CD4-positive, alpha-beta memory T cell (primary cell): ENCODE data around the gene LRRC1. TPM values are rescaled to one million over a fixed set of nuclear protein-coding genes. Genes with fewer than 3 reads are reported as not detected.

ENCODE experiments used
- polyA plus RNA-seq, 2 donors: library from polyadenylated mRNA; unstranded; fragments of 300-500 nt; fragmentation: Illumina TruSeq; gene quantifications; one replicate each; pipeline ENCODE4 v1.2.3, GENCODE V29; 2021
- total RNA-seq, 2 experiments: library from RNA; stranded (reverse); gene quantifications; one replicate each; pipeline ENCODE4 v1.2.3, GENCODE V29; 2021

The LRRC1 gene
- total and polyA plus RNA-seq, 4 experiments from 2014 or later, result 2.2 to 5.2 (median 3.7) TPM

Other genes with a start within 250 kb of the LRRC1 start
- gene GCLC, start 249.9 kb upstream of the LRRC1 start, total RNA-seq, result 10 to 100 TPM; 39.6 to 40.9 TPM
- 10 to 100 TPM in 1 of 2 donors, 1 to 10 TPM in 1; 8.8 to 10.5 TPM for gene GCLC, start 249.9 kb upstream of the LRRC1 start, polyA plus RNA-seq
- gene KLHL31, start 129.2 kb upstream of the LRRC1 start, total RNA-seq, result under 1 TPM; 0.49 to 0.91 TPM
- gene KLHL31, start 129.2 kb upstream of the LRRC1 start, polyA plus RNA-seq, result not detected